Thyroid gland (tissue), 4 donors: ENCODE results near the gene PARG. TPM values are rescaled to one million over a fixed set of nuclear protein-coding genes. Genes with fewer than 3 reads are reported as not detected.

ENCODE experiments used
- DNase-seq, 2 donors: peaks; one replicate each; pipeline ENCODE4 v3.0.0-alpha.2; 2019
- H3K27ac ChIP-seq, 3 donors: fragments of 200-600 bp; sonication (generic); 1 replicate in 2 of 3; 2 replicates in 1 of 3; pipeline ENCODE4 v1.5.1; 2016 to 2019; ENCODE audit warnings: mild to moderate bottlenecking in 1 of 3, moderate library complexity in 1 of 3
- H3K27me3 ChIP-seq: fragments of 200-600 bp; sonication (generic); one replicate; pipeline ENCODE4 v1.5.1; 2019
- H3K36me3 ChIP-seq, 2 donors: fragments of 200-600 bp; sonication (generic); one replicate each; pipeline ENCODE4 v1.5.1; 2016 to 2019
- H3K4me1 ChIP-seq, 2 donors: fragments of 200-600 bp; sonication (generic); one replicate each; pipeline ENCODE4 v1.5.1; 2017 to 2019
- H3K4me3 ChIP-seq, 3 donors: fragments of 200-600 bp; sonication (generic); replicated peaks in 1 of 3; 1 replicate in 2 of 3; 2 replicates in 1 of 3; pipeline ENCODE4 v1.5.1; 2016; ENCODE audit warnings: mild to moderate bottlenecking in 1 of 3
- H3K9me3 ChIP-seq: fragments of 200-600 bp; sonication (generic); one replicate; pipeline ENCODE4 v1.5.1; 2017
- POLR2A ChIP-seq, 2 donors: fragments of 450-650 bp; IDR thresholded peaks; one replicate each; pipeline ENCODE4 v1.6.1; 2017; ENCODE audit warnings: antibody characterized with exemption in 2 of 2, mild to moderate bottlenecking in 2 of 2, moderate library complexity in 1 of 2
- WGBS, 2 donors: methylation state at CpG; one replicate each; pipeline ENCODE4 v1.1.5; 2017; 5-methylcytosine and 5-hydroxymethylcytosine counted together
- intact Hi-C: fragments of 100-400 bp; cut with DNase I; formaldehyde crosslinking; loops from one replicate; pipeline ENCODE4 v1.15.1; 2023
- total RNA-seq, 4 donors: library from RNA; depleted of rRNA; stranded (reverse); fragments of >200 nt; gene quantifications; one replicate each; pipeline ENCODE4 v1.2.3, GENCODE V29; 2016
- TF ChIP-seq, protein P1 (sequence below), 6 experiments: fragments of 200-600 bp in 3 of 6; fragments of 450-650 bp in 3 of 6; sonication (generic) in 3 of 6; IDR thresholded peaks; one replicate each; pipeline ENCODE4 v1.5.1; 2016 to 2019; ENCODE audit warnings: antibody characterized with exemption in 6 of 6, mild to moderate bottlenecking in 2 of 6, inconsistent platforms in 1 of 6, moderate library complexity in 1 of 6

The PARG gene
- total RNA-seq, 4 donors from 2014 or later = 22.0 to 32.4 (median 23.5) TPM

- H3K27me3 ChIP-seq = no peaks in the 10 kb centered on the region
- no peak for DNase-seq
- H3K36me3 ChIP-seq = no peaks in the 10 kb centered on the region
- H3K27ac ChIP-seq = no peak overlapping the region
- 91 to 94% methylated on average over 9 of the region's 9 CpGs for WGBS, 2 donors
- intact Hi-C loops = no loop called here
- no peaks in the 10 kb centered on the region for H3K4me1 ChIP-seq
- H3K4me3 ChIP-seq = no peak overlapping the region
- TF ChIP-seq, protein P1, sequence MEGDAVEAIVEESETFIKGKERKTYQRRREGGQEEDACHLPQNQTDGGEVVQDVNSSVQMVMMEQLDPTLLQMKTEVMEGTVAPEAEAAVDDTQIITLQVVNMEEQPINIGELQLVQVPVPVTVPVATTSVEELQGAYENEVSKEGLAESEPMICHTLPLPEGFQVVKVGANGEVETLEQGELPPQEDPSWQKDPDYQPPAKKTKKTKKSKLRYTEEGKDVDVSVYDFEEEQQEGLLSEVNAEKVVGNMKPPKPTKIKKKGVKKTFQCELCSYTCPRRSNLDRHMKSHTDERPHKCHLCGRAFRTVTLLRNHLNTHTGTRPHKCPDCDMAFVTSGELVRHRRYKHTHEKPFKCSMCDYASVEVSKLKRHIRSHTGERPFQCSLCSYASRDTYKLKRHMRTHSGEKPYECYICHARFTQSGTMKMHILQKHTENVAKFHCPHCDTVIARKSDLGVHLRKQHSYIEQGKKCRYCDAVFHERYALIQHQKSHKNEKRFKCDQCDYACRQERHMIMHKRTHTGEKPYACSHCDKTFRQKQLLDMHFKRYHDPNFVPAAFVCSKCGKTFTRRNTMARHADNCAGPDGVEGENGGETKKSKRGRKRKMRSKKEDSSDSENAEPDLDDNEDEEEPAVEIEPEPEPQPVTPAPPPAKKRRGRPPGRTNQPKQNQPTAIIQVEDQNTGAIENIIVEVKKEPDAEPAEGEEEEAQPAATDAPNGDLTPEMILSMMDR (IDR thresholded peaks at IDR 0.05) = no peak
- no peak for TF ChIP-seq POLR2A (IDR thresholded peaks at IDR 0.05)
- no peaks in the 10 kb centered on the region for H3K9me3 ChIP-seq
Measured at GRCh38 chr10:49819234-49819958, 122.4 kb downstream of the PARG start.

DNA sequence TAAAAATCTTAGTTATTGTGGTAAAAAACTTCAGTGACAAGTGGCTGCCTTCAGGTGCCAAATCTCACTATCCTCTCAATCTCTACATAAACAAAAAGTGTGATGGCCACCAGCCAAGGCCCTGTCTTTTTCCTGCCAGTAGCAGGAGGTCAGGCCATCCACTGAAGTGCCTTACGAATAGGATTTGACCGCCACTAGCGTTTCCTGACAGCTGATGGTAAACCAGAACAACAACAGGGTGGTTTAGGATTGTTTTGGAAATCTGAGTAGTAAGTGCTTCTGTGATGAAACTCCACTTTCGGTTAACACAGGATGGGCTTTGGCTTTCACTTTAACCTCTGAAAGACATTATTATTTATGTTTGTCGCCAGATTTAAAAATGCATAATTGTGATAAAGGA is 124.0 kb downstream of the PARG start:
- no peak for TF ChIP-seq POLR2A (IDR thresholded peaks at IDR 0.05)
- TF ChIP-seq, protein P1 (IDR thresholded peaks at IDR 0.05) = no peak
- Histone ChIP-seq H3K4me1 (no peaks in the 10 kb centered on the region), H3K27me3 (no peaks in the 10 kb centered on the region), H3K27ac (no peak overlapping the region), H3K9me3 (no peaks in the 10 kb centered on the region), H3K4me3 (no peak overlapping the region), H3K36me3 (no peaks in the 10 kb centered on the region)
- intact Hi-C loops = no loop called here
- DNase-seq = peak; percentile 2 to 5
- 68 to 74% methylated on average over 5 of the region's 5 CpGs for WGBS, 2 donors

GRCh38 chr10:49803988-49804387 is 137.8 kb downstream of the PARG start:
- H3K4me1 ChIP-seq = no peaks in the 10 kb centered on the region
- no peaks in the 10 kb centered on the region for H3K9me3 ChIP-seq
- TF ChIP-seq, protein P1 (IDR thresholded peaks at IDR 0.05) = no peak
- no peak for TF ChIP-seq POLR2A (IDR thresholded peaks at IDR 0.05)
- intact Hi-C loops = no loop called here
- H3K36me3 ChIP-seq = no peaks in the 10 kb centered on the region
- no peaks in the 10 kb centered on the region for H3K27me3 ChIP-seq
- WGBS, 2 donors = 88 to 97% methylated on average over 2 of the region's 2 CpGs
- no peak for DNase-seq
- H3K27ac ChIP-seq = no peak overlapping the region
- H3K4me3 ChIP-seq = no peak overlapping the region

- no peak overlapping the region for H3K4me3 ChIP-seq
Measured at GRCh38 chr10:49798275-49798674, 143.6 kb downstream of the PARG start.

DNA sequence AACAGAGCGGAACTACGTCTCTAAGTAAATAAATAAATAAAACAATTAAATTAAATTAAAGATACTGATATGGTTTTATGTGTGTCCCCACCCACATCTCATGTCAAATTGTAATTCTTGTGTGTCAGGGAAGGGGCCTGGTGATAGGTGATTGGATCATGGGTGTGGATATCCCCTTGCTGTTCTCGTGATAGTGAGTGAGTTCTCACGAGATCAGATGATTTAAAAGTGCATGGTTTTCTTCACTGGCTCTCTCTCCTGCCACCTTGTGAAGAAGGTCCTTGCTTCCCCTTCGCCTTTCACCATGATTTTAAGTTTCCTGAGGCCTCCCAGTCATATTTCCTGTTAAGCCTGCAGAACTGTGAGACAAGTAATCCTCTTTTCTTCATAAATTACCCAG is 150.7 kb downstream of the PARG start:
- no peaks in the 10 kb centered on the region for H3K9me3 ChIP-seq
- WGBS, 2 donors = 75 to 79% methylated on average over 5 of the region's 5 CpGs
- TF ChIP-seq POLR2A (IDR thresholded peaks at IDR 0.05) = no peak
- TF ChIP-seq, protein P1 (IDR thresholded peaks at IDR 0.05) = no peak
- H3K27me3 ChIP-seq = no peaks in the 10 kb centered on the region
- DNase-seq = no peak
- no peak overlapping the region for H3K27ac ChIP-seq
- H3K4me1 ChIP-seq = no peaks in the 10 kb centered on the region
- no peaks in the 10 kb centered on the region for H3K36me3 ChIP-seq
- H3K4me3 ChIP-seq = no peak overlapping the region
- intact Hi-C loops = no loop called here

More at GRCh38 chr10:49798275-49798674, 143.6 kb downstream of the PARG start:
- TF ChIP-seq, protein P1 (IDR thresholded peaks at IDR 0.05) = no peak
- TF ChIP-seq POLR2A (IDR thresholded peaks at IDR 0.05) = no peak
- Histone ChIP-seq H3K36me3 (no peaks in the 10 kb centered on the region), H3K27me3 (no peaks in the 10 kb centered on the region), H3K9me3 (no peaks in the 10 kb centered on the region), H3K27ac (no peak overlapping the region), H3K4me1 (no peaks in the 10 kb centered on the region)
- intact Hi-C loops = no loop called here
- WGBS, 2 donors = 85 to 94% methylated on average over 4 of the region's 4 CpGs
- no peak for DNase-seq
